Stimulated activated CD4-positive, alpha-beta T cell treated with anti-CD3 and anti-CD28 coated beads, Interleukin-4, amount 100 ng/mL, for 4 hours (primary cell): ENCODE results near the gene LRRN4CL.
"Not testable (repeated sequence)": the region's sequence is repeated elsewhere in the genome, so short reads cannot be mapped to it uniquely, and the experiment has no call there.

ENCODE experiments used
- DNase-seq, 2 experiments: peaks; one replicate each; pipeline ENCODE4 v3.0.0-alpha.2; 2020

LRRN4CL gene

DNA sequence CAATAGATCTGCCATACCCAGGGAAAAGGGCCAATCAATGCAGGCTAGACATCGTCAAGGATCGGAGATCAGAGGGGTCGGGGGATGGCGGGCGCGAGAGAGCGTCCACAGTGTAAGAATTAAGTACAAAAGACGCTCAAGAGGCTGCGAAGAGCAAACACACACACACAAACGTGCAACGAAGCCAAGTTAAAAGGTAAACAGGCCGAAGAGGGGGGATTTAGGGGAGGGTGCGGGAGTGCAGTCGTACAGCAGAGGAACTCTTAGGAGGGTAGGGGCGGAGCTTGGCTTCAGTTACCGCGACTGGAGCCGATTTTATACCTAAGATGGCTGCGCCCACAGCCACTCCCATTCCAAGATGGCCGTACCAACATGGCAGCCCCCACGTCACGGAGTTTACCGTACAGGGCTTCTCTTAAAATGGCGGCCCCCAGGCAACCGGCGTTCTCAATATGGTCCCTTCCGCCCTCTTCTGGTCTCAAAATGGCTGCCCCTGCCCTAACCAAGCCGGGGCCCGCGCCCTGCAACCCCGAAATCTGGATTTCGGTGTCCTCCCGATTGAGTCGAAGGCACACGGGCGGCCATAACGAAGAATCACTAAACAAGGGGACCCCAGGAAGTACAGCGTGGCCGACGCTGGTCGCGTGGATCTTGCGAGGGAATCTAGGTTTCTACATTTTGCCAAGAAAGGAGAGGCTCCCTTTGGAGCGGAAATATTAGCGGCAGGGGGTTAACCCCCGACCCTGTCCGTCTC lies 20.1 kb upstream of the LRRN4CL start:
- DNase-seq: peak; percentile 89 to 97

DNA sequence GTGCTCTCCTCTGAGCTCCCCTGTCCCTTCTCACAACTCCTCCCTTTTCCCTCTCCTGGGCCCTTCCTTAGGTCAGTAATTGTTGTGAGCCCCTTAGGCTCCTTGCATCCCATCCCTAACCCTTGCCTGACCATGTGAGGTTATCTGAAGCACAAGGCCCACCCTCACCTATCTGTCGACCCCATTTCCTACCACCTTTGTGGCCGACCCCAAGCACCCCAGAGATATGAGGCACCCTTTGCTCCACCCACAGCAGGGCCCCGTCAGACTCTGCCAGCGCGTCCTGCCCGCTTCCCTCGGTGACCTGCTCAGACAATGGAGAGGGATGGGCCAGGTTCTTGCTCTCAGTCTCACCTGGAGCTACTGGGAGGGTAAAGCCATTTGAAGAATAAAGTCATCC lies 19.5 kb upstream of the LRRN4CL start:
- peak; percentile 32 to 42 for DNase-seq

DNA sequence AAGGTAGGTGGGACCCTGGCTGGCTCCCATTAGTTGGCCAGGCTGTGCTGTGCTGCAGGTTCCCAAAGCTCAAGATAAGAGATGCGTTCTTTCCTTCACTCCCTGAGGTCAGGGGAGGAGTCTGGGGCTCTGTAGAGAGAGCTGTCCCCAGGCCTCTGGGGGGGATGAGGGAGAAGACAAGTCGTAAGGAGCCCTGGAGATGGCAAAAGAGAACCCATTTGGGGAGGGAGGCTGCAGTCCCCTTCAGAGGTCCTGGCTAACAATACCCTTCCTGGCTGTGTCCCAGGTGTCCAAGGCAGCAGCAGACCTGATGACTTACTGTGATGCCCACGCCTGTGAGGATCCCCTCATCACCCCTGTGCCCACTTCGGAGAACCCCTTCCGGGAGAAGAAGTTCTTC lies 19.1 kb upstream of the LRRN4CL start:
- DNase-seq: no peak

DNA sequence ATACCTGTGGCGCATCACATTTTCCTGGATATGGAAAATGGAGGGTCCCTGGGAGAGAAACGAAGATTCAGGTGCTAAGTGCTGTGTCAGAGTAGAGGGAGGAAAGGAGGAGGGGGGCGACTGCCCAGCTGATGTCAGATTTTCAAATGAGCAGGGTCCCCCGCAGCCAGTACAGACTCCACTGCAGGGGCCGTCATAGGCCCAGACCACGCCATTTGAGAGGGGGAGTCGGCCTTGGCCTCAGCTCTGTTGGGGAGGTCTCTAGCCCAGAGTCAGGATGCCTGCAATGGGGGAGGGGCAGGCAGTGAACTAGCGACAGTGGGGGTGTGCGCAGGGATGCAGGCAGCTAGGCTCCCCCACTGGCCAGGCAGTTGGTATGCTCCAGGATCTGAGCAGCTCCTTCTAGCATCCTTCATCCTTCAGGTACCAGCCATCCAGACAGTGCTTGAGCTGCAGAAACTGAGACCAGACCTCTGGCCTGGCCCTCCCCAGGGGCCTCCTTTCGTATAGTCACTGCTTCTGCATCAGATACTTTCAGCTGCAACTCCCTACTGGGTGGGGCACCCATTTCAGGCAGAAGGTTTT lies 18.0 kb upstream of the LRRN4CL start, which contains the start of the genes BSCL2 and GNG3:
BSCL2 (minus strand) TSS at position 148 of the 585 bp plus-strand sequence. CDS start 229 bp downstream, outside the sequence.
GNG3 (plus strand) TSS at position 400 of the 585 bp plus-strand sequence. CDS start 620 bp downstream, outside the sequence.
- no peak for DNase-seq

DNA sequence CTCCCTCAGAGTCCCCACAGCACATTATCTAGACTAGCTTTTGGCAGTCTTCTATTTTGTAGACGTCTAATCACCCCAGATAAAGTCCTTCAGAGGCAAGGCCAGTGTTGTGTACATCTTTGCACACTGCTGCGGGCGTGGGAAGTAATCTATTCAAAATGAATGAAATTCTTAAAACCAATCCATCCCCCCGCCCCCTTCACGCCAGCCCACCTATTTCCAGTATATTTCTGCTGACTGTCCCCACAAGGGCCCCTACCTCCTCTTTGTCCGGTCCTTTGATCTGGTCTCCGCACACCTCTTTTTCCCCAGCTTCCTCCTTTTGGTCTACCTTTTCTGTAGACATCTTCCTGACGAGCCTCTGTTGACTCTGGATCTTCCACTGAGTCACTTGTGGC lies 17.5 kb upstream of the LRRN4CL start:
- DNase-seq: no peak

DNA sequence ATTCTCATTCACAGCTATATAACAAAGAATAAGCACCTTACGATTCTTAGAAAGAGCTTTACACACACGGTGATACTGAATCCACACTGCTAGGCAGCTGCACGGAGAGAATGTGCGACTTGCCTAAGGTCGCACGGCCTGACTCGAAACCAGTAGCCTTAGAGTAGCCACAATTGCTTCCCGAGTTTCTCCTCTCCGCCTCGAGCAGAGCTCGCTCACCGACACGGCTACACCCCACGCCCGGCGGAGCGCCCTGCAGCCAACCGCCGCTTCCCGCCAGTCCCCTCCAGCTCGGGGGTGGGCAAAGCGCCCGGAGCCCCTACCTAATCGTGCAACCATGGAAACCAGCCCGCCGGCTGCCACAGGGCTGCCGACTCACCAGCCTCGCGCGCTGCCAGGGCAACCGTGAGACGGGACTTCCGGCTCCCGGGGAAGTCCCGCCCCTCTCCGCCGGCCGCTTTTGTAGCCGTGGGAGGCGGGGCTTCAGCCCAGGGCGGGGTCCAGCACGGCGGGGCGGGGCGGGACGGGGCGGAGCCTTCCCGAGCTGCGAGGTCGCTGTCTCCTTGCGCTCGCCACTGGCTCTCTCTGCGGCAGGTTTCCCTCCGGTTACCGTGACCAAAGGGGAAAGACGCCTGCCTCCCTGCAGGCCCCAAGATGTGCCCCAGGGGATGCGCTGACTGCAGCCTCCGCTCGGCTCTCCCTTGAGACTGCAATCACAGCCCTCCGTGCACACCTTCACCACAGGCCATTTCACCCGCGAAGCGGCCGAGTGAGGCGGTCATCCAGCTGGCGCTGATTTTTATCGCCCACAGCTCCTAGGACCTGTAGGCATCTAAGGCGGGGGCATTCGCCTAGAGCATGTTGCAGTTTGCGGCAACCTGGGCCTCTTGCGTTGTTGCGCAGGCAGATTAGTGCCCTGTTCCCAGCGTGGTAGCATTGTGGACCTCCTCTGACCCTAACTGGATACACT lies 16.8 kb upstream of the LRRN4CL start:
- peak; percentile 92 to 96 for DNase-seq

DNA sequence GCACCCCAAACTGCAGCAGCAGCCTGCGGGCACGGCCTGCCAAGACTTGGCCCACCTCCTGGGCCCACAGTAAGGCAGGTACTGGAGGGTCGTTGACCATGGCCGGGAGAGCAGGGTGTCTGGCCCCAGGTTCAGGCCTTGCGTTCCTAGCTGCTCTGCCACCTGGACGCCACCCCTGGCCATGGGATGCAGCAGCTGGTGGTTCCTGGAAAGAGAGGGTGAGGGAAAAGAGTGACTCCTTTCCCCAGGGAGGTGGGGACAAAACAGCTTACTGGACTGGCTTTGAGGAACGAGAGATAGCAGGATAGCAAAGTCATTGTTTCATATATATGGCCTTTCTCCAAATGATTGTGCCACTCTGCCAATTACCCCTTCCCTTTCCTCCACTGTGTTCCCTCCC lies 16.1 kb upstream of the LRRN4CL start:
- DNase-seq: no peak

DNA sequence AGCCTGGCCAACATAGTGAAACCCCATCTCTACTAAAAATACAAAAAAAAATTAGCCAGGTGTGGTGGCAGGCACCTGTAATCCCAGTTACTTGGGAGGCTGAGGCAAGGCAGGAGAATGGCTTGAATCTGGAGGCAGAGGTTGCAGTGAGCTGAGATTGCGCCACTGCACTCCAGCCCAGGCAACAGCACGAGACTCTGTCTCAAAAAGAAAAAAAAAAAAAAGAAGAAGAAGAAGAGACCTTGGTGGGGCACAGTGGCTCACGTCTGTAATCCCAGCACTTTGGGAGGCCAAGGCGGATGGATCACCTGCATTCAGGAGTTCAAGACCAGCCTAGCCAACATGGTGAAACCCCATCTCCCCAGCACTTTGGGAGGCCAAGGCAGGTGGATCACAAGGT lies 14.6 kb upstream of the LRRN4CL start:
- DNase-seq: not testable (repeated sequence)

DNA sequence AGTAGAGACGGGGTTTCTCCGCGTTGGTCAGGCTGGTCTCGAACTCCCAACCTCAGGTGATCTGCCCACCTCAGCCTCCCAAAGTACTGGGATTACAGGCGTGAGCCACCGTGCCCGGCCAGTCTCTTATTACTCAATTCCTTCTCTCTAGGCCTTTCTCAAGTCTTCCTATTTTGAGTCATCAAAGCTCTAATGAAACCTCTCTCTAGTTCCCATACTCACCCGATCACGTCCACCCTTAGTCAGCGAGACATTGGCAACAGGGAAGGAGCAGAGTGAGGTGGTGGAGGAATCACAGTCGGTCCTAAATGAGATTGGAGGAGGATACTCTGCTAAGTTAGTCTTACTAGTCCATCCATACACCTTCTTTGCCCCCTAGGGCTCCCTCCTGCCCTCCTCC lies 12.9 kb upstream of the LRRN4CL start:
- DNase-seq: no peak

DNA sequence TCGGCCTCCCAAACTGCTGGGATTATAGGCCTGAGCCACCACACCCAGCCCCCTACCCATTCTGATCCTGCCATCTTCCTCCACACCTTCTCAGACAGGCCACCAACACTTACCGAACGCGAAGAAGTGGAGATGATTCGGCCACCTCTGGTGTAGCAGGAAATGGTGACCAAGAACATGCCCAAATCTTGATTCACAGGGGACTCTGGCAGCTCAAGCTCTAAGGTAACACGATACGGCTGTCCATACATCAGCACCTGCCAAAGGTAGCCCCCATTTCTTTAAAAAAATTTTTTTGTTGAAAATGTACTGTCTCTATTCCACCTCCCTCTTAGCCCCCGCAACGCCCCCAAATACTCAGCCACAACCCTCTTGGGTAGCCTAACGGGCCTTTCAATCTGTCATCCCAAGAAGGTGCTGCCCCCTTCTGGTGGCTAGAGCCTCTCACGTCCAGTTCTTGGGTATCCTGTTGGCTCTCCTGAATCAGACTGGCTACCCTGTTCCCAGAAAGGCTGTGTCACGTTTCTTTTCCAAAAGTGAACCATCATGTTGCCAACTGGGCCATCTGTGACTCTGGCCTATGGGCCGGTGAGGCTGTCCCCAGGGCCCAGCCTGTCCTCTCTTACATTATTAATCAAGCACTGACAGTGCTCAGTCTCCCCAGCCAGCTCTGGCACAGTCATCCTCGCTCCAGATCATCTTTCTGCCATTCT lies 5.3 kb upstream of the LRRN4CL start:
- DNase-seq: peak; percentile 69 to 74

DNA sequence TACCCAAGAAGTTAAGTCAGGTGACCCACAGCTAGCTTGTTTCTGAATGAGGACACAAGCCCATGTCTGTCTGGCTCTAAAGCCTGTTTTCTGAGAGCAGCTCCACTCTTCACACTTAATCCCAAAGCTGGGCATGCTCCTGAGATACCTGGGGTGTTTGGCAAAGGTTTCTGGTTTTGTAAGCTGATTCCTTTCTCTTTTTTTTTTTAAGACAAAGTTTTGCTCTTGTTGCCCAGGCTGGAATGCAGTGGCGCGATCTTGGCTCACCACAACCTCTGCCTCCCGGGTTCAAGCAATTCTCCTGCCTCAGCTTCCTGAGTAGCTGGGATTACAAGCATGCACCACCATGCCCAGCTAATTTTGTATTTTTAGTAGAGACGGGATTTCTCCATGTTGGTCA lies 4.3 kb upstream of the LRRN4CL start:
- DNase-seq: not testable (repeated sequence)

DNA sequence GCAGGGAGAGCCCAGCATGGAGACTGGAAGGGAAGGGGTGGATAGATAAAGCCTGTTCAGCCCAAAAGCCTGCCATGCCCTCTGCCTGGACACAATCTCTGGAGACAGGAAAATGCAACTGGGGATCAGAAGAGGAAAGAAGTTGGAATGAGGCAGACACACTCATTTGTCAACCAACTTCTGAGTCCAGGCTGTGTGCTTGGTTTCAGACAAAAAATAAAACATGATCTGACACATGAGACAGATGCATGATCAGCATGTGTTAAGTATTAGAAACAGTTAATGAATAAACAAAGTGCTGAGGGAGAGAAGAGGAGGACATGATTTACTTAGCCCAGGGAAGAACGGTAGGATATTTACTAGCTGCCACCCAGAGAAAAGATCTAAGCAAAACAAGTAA lies 839 bp downstream of the LRRN4CL start:
- DNase-seq: no peak

DNA sequence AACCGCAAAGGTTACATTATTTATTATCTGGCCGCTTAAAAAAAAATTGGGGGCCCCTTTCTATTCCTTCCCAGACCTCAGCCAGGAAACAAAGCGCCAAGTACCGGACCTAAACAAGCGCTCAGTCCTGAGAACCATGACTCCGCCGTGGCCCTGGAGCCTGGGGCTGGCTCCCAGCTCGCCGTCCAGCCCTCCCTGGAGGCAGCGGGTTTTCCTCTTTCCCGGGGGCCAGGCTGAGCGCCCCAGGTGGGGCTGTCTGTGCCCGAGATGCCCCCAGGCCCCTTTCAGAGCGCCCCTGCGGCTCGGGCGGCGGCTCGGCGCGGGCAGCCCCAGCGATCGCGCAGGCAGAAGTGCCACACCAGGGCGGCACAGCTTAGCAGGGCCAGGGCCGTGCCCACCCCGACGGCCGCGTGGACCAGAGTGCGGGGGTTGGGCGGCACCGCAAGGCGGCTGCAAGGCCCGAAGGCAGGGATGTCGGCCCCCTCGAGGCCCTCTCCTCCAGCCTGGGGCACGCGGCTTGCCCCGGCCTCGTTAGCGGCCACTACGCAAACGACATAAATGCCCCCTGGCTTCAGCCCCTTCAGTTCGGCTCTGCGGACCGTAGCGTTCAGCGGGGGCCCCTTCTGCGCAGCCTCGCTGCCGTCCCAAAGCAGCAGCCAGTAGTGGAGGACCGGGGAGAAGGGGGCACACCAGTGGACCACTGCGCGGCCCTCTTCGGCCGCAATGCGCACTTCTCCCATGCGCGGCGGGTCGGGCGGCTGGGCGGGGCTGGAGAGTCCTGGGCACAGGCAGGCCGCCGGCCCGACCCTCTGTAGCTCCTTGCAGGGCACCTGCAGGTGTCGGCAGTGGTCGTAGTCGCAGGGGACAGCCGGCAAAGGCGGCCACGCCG lies 1.6 kb downstream of the LRRN4CL start:
- no peak for DNase-seq

DNA sequence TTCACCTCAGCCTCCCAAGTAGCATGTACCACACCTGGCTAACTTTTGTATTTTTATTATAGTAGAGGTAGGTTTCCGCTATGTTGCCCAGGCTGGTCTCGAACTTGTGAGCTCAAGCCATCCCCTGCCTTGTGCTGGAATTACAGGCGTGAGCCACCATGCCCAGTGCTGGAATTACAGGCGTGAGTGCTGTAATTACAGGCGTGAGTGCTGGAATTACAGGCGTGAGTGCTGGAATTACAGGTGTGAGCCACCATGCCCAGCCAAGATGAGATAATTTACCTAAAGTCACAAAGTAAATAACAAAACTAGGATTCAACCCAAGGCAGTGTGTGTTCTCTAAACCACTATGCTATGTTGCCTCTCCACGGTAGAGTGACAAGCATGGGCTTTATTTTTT lies 6.8 kb downstream of the LRRN4CL start:
- no peak for DNase-seq

DNA sequence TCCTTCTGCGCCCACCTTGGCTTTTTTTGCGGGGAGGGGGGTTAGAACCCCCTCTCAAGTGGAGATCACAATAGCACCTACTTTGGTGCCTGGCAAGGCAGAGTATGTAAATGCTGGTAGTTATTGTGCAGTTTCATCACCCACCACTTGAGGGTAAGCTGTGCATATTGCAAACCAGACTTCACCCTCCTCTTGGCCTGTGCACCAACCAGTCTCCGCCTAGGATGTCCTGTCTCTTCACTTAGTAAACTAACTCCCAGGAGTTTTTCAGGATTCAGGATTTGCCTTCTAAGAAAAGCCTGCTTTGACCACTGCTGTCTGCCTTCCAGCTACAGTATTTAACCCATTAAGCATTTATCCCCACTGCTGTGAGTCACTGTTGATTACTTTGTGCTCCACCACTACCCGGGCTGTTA lies 8.5 kb downstream of the LRRN4CL start:
- no peak for DNase-seq

DNA sequence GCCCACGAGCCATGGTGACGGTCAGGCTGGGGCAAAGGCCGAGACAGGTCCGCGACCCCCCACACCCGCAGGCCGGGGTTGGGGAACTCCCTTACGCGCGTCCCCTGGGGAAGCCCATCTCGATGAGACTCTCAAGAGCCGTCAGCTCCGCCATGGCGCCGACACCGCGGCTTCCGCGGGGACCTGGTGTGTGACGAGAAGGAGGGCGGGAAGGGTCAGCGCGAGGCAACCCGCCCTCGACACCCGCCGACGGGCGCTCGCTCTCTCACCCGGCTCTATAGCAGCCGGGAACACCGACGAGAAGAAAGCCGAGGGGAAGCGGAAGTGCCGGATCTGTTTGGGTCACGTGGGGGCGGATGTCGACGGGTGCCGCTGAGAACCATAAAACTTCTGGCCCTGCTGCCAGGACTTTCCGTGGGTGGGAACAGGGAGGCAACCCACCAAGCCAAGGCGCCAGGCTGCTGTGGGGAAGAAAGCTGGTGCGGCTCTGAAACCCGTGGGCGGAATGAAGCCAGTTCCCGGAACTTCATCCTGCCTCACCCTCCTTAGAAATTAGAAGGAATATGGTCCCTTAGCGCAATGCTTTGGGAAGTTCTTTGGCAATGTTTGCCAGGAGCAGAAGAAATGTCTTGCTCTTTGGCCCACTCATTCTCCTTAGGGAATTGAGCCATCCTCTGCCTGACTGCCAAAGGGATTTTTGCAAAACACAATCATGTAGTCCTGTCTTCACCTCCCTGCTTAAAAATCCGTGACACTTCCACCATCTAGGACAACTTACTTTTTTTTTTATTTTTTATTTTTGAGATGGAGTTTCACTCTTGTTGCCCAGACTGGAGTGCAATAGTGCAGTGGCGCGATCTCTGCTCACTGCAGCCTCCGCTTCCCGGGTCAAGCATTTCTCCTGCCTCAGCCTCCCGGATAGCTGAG lies 10.3 kb downstream of the LRRN4CL start, which contains the start of gene UBXN1:
UBXN1 (minus strand) TSS at position 304 of the 927 bp plus-strand sequence; CDS start at position 154, 150 bp downstream.
- peak; percentile 79 to 84 for DNase-seq

DNA sequence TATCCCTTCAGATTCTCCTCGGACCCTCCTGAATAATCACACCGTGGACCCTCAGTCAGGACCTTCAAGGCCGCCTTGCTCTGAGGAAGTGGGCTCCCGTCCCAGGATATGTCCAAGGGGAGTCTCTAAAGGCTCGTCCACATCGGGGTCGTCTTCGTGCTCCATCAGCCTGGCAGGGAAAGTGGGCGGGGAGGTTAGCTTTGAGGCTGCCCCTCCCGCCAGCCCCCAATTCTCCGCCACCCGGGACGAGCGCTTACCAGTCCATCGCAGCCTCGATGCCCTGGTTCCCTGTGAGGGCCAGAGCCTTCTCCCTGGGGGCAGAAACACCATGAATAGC lies 10.9 kb downstream of the LRRN4CL start:
- DNase-seq: no peak

DNA sequence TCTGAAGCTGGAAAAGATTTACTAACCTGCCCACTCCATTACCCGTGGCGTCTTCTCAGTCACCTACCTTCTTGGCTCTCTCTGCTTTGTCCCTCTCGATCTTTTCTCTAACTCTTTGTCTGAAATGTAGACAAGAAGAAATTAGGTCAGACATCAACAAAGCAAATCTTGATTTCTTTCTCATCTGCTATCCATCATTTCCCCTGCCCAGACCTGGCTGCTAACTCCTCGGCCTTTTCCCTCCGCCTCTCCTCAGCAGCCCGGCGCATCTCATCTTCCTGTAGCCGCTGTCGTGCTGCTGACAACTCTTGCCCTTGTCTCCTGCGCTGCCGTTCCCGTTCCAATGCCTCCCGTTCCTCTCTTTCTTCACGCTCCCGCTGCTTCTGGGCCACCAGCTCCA lies 11.6 kb downstream of the LRRN4CL start:
- DNase-seq: no peak

DNA sequence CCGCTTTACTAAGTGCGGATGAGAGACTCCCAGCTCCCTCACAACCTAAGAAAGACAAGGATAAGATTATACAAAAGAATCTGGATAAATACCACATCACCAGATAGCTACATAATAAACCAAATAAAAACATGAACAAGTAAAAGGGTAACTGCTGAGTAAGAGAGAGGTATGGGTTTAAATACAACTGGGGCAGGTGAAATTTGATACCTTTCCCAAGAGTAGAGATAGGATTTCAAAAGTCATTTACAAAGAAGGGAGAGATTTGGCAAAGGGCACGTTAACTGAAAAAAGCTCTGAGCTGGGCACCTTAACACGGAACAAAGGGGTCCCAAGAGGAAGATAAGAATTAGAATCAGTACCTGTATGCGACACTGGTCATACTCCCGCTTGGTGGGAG lies 12.2 kb downstream of the LRRN4CL start:
- no peak for DNase-seq

DNA sequence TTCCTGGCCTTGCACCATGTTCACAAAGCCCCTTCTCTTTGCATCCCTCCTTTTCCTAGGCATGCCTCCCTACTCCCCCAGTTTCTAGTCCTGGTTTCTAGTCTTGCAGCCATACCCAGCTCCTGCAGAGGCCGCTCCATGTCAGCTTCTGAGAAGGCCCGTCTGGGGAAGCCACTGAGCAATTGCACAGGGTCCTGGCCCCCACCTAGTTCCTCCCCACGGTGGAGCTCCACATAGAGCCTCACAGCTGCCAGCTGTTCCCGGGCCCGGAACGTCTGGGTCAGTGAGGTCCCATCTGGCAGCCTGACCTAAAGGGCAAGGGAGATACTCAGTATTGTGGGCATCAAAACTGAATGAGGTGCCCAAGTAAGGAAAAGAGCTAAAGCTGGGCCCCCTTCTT lies 12.6 kb downstream of the LRRN4CL start:
- DNase-seq: no peak
